Epithelial cell of prostate (primary cell): ENCODE results near the gene PDE6C.

ENCODE experiments used
- DNase-seq: peaks from one replicate; pipeline ENCODE4 v3.0.0-alpha.2; 2011; ENCODE audit warnings: low read depth, low spot score
- H3K27ac ChIP-seq: fragments of 450-650 bp; 2 replicates; pipeline ENCODE4 v1.5.1; 2017; ENCODE audit warnings: mild to moderate bottlenecking

Gene PDE6C

GRCh38 chr10:93593254-93593653, 19.1 kb upstream of the PDE6C start:
- DNase-seq: no peak
- no peak overlapping the region for H3K27ac ChIP-seq

- no peak for DNase-seq
- no peak overlapping the region for H3K27ac ChIP-seq
These were observed 18.6 kb upstream of the PDE6C start for GRCh38 chr10:93593749-93594148.

- no peak for DNase-seq
- no peak overlapping the region for H3K27ac ChIP-seq
These were observed 17.8 kb upstream of the PDE6C start for GRCh38 chr10:93594518-93594917.

- DNase-seq: no peak
- no peak overlapping the region for H3K27ac ChIP-seq
These were observed 16.8 kb upstream of the PDE6C start for GRCh38 chr10:93595378-93596161.

GRCh38 chr10:93596539-93596938, 15.8 kb upstream of the PDE6C start:
- no peak overlapping the region for H3K27ac ChIP-seq
- no peak for DNase-seq

GRCh38 chr10:93597075-93597599, 15.2 kb upstream of the PDE6C start:
- DNase-seq: no peak
- H3K27ac ChIP-seq: no peak overlapping the region

GRCh38 chr10:93598157-93598556, 14.2 kb upstream of the PDE6C start:
- no peak overlapping the region for H3K27ac ChIP-seq
- no peak for DNase-seq

GRCh38 chr10:93599335-93599734, 13.0 kb upstream of the PDE6C start:
- H3K27ac ChIP-seq: no peak overlapping the region
- no peak for DNase-seq

GRCh38 chr10:93599778-93600177, 12.6 kb upstream of the PDE6C start:
- no peak overlapping the region for H3K27ac ChIP-seq
- DNase-seq: no peak

- H3K27ac ChIP-seq: no peak overlapping the region
- DNase-seq: no peak
These were observed 11.7 kb upstream of the PDE6C start for GRCh38 chr10:93600446-93601145.

- no peak for DNase-seq
- H3K27ac ChIP-seq: no peak within 1 kb of the TSS
These were observed 11.1 kb upstream of the PDE6C start, which contains the start of gene RBP4 for GRCh38 chr10:93601146-93601773. TSS of gene RBP4 (minus strand) at chr10:93601235. CDS start at chr10:93601028, 207 bp downstream.

GRCh38 chr10:93601774-93602162, 10.6 kb upstream of the PDE6C start:
- H3K27ac ChIP-seq: no peak overlapping the region
- no peak for DNase-seq

- no peak for DNase-seq
- no peak overlapping the region for H3K27ac ChIP-seq
These were observed 9.3 kb upstream of the PDE6C start for GRCh38 chr10:93603023-93603422.

GRCh38 chr10:93604146-93604545, 8.2 kb upstream of the PDE6C start:
- DNase-seq: no peak
- no peak overlapping the region for H3K27ac ChIP-seq

GRCh38 chr10:93608421-93608820, 3.9 kb upstream of the PDE6C start:
- H3K27ac ChIP-seq: no peak overlapping the region
- no peak for DNase-seq

GRCh38 chr10:93613126-93613525, 789 bp downstream of the PDE6C start:
- H3K27ac ChIP-seq: no peak overlapping the region
- no peak for DNase-seq

- no peak for DNase-seq
- H3K27ac ChIP-seq: no peak overlapping the region
These were observed 1.9 kb downstream of the PDE6C start for GRCh38 chr10:93614101-93614825.

GRCh38 chr10:93615576-93616235, 3.4 kb downstream of the PDE6C start:
- H3K27ac ChIP-seq: no peak overlapping the region
- no peak for DNase-seq

- H3K27ac ChIP-seq: no peak overlapping the region
- DNase-seq: no peak
These were observed 8.6 kb downstream of the PDE6C start for GRCh38 chr10:93620925-93621324.

GRCh38 chr10:93622942-93623341, 10.6 kb downstream of the PDE6C start:
- no peak for DNase-seq
- H3K27ac ChIP-seq: no peak overlapping the region
